Thoracic aorta endothelial cell (primary cell): ENCODE data around the gene CDH26. TPM values are rescaled to one million over a fixed set of nuclear protein-coding genes. Genes with fewer than 3 reads are reported as not detected.

Source experiments
- total RNA-seq: library from RNA; depleted of rRNA; stranded (reverse); fragments of >200 nt; gene quantifications from 2 replicates; pipeline ENCODE4 v1.2.3, GENCODE V29; 2012

CDH26 gene
- total RNA-seq: 0.07 TPM in 1 of 2 replicates, not detected in the other

GRCh38 chr20:59958123-59958522, at the start of gene CDH26:
Gene CDH26 (plus strand): TSS chr20:59958423. CDS start chr20:59958727, 304 bp downstream.

DNA sequence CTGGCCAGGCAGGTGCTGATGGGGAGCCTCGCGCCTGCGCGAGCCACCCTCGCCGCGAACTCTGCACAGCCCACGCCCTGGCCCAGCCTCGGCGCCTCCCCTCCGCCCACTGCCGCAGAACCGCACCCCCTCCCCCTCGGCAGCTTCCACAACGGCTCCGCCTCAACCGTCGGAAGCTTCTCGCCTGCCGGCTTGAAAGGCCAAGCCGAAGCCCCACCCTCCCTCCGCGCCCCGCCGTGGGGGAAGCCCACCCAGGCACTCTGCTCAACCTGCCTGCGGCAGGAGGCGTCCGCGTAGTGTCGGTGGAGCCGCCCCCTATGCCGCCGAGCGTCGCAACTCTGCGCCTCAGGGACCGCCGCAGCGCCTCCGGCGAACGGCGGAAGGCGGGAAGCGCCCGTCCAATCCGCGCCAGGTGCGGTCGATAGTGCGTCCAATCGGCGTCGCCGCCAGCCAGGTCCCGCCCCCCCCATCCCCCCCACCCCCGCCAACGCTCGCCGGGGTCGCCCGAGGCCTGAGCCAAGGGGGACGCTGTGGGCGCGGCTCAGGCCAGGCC, 24.9 kb upstream of the CDH26 start, which contains the start of gene SYCP2:
Gene SYCP2 (minus strand): TSS at position 342 of the 553 bp plus-strand sequence. CDS start 11,224 bp downstream, outside the sequence.

GRCh38 chr20:59940129-59940955, 17.9 kb upstream of the CDH26 start, which contains the start of the genes FAM217B and PPP1R3D:
Gene FAM217B (plus strand): TSS chr20:59940389. CDS start chr20:59943944, 3,555 bp downstream.
Gene PPP1R3D (minus strand): TSS chr20:59940305. CDS start chr20:59939931, 374 bp downstream.

Other genes starting within 250 kb of the CDH26 start
- gene SYCP2, start 24.8 kb upstream of the CDH26 start, total RNA-seq: 0.50 and 0.80 TPM in 2 replicates
- 6.5 and 7.5 TPM in 2 replicates for gene PPP1R3D, start 18.1 kb upstream of the CDH26 start, total RNA-seq
- gene FAM217B, start 18.0 kb upstream of the CDH26 start, total RNA-seq: 7.8 and 8.1 TPM in 2 replicates